ENCODE data around the gene MRPL48.

MRPL48 gene

DNA sequence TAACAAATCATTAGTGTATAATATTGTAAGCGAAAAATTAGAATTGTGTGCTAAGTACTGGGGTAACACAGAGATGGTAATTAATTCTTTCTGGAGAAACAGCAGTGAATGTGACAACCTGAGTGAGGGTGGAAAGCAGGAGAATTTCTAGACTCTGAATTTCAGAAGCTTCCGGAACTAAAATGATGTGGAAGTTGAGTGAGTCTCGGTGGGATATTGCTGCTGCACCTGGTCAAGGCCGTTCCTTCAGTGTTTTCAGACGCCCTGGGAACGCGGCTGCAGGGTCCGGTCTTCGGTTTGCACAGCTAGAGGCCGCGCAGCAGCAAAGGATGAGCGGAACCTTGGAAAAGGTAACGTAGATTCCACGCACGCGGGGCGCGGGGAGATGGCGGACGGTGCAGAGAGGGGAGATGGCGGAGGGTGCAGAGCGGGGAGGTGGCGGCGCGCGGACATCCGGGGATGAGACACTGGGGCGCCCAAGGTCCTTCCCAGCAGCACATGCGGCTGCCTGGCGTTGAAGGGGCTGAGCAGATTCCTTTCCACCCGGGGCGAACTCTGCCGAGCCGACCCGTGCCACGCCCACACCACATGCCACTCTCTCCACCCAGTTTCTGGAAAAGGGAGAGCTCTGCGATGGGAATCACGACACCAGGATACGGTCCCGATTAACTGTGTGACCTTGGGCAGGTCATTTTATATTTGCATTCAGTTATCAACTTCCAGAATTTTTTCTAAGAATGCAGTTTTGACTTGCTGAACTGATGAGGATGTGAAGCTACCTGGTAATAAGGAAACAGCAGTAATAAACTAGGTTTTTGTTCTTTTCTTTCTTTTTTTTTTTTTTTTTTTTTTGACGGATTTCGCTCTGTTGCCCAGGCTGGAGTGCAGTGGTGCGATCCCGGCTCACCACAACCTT is at the start of gene MRPL48:
Gene MRPL48, plus strand, starts transcription at position 232 of the 916 bp plus-strand sequence. Its CDS starts 98 bp downstream, at position 330.
- DNase-seq (ENCODE audit: low read depth) = peak; percentile 96
- H3K4me3 ChIP-seq (ENCODE audit: low read length) = peak within 1 kb of the TSS; percentile 93
- TF ChIP-seq, protein P1, sequence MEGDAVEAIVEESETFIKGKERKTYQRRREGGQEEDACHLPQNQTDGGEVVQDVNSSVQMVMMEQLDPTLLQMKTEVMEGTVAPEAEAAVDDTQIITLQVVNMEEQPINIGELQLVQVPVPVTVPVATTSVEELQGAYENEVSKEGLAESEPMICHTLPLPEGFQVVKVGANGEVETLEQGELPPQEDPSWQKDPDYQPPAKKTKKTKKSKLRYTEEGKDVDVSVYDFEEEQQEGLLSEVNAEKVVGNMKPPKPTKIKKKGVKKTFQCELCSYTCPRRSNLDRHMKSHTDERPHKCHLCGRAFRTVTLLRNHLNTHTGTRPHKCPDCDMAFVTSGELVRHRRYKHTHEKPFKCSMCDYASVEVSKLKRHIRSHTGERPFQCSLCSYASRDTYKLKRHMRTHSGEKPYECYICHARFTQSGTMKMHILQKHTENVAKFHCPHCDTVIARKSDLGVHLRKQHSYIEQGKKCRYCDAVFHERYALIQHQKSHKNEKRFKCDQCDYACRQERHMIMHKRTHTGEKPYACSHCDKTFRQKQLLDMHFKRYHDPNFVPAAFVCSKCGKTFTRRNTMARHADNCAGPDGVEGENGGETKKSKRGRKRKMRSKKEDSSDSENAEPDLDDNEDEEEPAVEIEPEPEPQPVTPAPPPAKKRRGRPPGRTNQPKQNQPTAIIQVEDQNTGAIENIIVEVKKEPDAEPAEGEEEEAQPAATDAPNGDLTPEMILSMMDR (conservative IDR thresholded peaks at IDR 0.05; ENCODE audit: low read length) = no peak

DNA sequence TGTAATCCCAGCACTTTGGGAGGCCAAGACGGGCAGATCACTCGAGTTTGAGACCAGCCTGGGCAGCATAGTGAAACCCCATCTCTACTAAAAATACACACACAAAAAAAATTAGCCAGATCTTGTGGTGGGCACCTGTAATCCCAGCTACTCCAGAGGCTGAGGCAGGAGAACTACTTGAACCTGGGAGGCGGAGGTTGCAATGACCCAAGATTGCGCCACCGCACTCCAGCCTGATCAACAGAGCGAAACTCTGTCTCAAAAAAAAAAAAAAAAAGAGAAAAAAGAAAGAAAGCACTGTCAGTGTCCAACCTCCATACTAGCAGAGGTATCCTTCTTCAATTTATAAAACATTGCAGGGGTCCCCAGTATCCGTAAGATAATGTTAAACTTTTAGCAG is 44.6 kb upstream of the MRPL48 start:
- H3K4me3 ChIP-seq (ENCODE audit: low read length) = no peak overlapping the region

DNA sequence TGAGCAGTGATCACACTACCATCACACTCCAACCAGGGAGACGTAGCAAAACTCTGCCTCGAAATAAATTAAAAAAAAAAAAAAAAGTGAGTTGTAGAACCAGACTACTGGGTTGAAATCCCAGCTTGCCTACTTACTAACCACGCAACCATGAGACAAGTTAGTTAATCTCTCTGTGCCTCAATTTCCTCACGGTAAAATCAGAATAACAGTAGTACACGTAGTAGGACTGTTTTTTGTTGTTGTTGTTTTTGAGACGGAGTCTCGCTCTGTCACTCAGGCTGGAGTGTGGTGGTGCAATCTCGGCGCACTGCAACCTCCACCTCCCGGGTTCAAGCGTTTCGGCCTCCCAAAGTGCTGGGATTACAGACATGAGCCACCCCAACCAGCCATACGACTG is 41.0 kb upstream of the MRPL48 start:
- TF ChIP-seq, protein P1 (conservative IDR thresholded peaks at IDR 0.05; ENCODE audit: low read length) = no peak
- DNase-seq (ENCODE audit: low read depth) = no peak
- H3K4me3 ChIP-seq (ENCODE audit: low read length) = no peak overlapping the region

More for the DNA sequence above, 44.6 kb upstream of the MRPL48 start:
- no peak for DNase-seq (ENCODE audit: low read depth)
- TF ChIP-seq, protein P1 (conservative IDR thresholded peaks at IDR 0.05; ENCODE audit: low read length) = no peak

DNA sequence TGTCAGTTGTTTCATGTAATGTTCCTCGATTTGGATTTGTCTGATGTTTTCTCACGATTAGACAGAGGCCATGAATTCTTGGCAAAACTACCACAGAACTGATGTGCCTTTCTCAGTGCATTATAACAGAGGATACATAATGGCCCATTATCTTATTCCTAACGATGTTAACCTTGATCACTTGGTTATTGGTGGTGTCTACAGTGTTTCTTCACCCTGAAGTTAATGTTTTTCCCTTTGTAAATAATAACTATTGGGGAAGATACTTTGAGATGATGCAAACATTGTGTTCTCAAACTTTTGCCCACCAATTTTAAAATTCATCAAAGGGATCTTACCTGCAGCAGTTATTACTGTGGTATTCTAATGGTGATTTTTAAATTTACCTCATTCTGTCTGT is 39.9 kb upstream of the MRPL48 start:
- H3K4me3 ChIP-seq (ENCODE audit: low read length) = no peak overlapping the region
- no peak for DNase-seq (ENCODE audit: low read depth)
- TF ChIP-seq, protein P1 (conservative IDR thresholded peaks at IDR 0.05; ENCODE audit: low read length) = no peak

DNA sequence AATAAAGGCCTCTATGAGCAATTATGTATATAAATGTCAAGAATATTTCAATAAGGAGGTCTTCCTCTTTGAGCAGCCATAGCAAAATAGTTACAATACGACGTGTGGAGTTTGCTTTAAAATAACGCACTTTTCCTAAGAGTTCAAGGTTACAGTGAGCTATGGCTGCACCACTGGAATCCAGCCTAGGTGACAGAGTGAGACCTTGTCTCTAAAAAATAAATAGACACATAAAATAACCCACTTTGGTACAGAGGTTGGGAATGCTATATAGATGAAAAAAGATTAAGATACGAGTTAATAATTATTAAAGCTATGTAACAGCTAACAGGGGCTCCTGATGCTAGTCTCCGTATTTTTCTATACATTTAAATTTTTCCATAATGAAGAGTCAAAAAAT is 39.4 kb upstream of the MRPL48 start:
- TF ChIP-seq, protein P1 (conservative IDR thresholded peaks at IDR 0.05; ENCODE audit: low read length) = no peak
- H3K4me3 ChIP-seq (ENCODE audit: low read length) = no peak overlapping the region
- DNase-seq (ENCODE audit: low read depth) = no peak

DNA sequence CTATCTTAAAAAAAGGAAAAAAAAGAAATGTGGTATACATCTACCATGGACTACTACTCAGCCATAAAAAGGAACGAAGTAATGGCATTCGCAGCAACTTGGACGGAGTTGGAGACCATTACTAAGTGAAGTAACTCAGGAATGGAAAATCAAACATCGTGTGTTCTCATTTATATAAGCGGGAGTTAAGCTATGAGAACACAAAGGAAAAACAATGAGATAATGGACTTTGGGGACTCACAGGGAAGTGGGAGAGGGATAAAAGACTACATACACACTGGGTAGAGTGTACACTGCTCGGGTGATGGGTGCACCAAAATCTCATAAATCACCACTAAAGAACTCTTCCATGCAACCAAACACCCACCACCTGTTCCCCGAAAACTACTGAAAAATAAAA is 38.6 kb upstream of the MRPL48 start:
- DNase-seq (ENCODE audit: low read depth) = no peak

More for the DNA sequence above, 38.6 kb upstream of the MRPL48 start:
- no peak overlapping the region for H3K4me3 ChIP-seq (ENCODE audit: low read length)
- TF ChIP-seq, protein P1 (conservative IDR thresholded peaks at IDR 0.05; ENCODE audit: low read length) = no peak

Measured in AG10803 (cell line).